Suprapubic skin (tissue), 4 donors: ENCODE measurements around the gene FGD3.

ENCODE experiments used
- POLR2A ChIP-seq, 2 donors: fragments of 450-650 bp; IDR thresholded peaks; one replicate each; pipeline ENCODE4 v1.6.1; 2017; ENCODE audit warnings: antibody characterized with exemption in 2 of 2, mild to moderate bottlenecking in 2 of 2, moderate library complexity in 2 of 2
- POLR2AphosphoS5 ChIP-seq, 3 donors: sonication (generic); formaldehyde crosslinking; IDR thresholded peaks; one replicate each; pipeline ENCODE4 v1.6.1; 2017; ENCODE audit warnings: antibody characterized with exemption in 3 of 3
- TF ChIP-seq, protein P1 (sequence below), 2 donors: fragments of 200-600 bp in 1 of 2; fragments of 450-650 bp in 1 of 2; sonication (generic) in 1 of 2; IDR thresholded peaks; one replicate each; pipeline ENCODE4 v1.5.1; 2016 to 2019; ENCODE audit warnings: antibody characterized with exemption in 2 of 2, mild to moderate bottlenecking in 1 of 2, moderate library complexity in 1 of 2

DNA sequence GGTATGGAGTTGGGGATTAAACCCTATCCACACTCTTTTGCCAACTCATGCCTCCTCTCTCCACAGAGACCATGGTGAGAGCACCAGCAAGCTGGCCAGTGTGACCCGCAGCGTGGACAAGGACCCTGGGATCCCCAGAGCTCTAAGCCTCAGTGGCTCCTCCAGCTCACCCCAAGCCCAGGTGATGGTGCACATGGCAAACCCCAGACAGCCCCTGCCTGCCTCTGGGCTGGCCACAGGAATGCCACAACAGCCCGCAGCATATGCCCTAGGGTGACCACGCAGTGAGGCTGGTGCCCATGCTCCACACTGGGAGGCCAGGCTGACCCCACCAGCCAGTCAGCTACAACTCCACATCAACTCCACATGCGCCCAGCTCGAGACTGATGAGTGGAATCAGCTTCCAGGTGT lies 137.2 kb downstream of the FGD3 start:
- TF ChIP-seq POLR2AphosphoS5 (IDR thresholded peaks at IDR 0.05): no peak
- TF ChIP-seq, protein P1, sequence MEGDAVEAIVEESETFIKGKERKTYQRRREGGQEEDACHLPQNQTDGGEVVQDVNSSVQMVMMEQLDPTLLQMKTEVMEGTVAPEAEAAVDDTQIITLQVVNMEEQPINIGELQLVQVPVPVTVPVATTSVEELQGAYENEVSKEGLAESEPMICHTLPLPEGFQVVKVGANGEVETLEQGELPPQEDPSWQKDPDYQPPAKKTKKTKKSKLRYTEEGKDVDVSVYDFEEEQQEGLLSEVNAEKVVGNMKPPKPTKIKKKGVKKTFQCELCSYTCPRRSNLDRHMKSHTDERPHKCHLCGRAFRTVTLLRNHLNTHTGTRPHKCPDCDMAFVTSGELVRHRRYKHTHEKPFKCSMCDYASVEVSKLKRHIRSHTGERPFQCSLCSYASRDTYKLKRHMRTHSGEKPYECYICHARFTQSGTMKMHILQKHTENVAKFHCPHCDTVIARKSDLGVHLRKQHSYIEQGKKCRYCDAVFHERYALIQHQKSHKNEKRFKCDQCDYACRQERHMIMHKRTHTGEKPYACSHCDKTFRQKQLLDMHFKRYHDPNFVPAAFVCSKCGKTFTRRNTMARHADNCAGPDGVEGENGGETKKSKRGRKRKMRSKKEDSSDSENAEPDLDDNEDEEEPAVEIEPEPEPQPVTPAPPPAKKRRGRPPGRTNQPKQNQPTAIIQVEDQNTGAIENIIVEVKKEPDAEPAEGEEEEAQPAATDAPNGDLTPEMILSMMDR (IDR thresholded peaks at IDR 0.05): no peak
- no peak for TF ChIP-seq POLR2A (IDR thresholded peaks at IDR 0.05)
